IPS DF 4.7 (cell line): Measurements from ENCODE around the gene LIN54.
"Not testable (repeated sequence)": the region's sequence is repeated elsewhere in the genome, so short reads cannot be mapped to it uniquely, and the experiment has no call there.

ENCODE experiments used
- DNase-seq: peaks from one replicate; pipeline ENCODE4 v3.0.0-alpha.2; 2013; ENCODE audit warnings: low spot score; ENCODE audit errors: extremely low read depth

LIN54 gene

DNA sequence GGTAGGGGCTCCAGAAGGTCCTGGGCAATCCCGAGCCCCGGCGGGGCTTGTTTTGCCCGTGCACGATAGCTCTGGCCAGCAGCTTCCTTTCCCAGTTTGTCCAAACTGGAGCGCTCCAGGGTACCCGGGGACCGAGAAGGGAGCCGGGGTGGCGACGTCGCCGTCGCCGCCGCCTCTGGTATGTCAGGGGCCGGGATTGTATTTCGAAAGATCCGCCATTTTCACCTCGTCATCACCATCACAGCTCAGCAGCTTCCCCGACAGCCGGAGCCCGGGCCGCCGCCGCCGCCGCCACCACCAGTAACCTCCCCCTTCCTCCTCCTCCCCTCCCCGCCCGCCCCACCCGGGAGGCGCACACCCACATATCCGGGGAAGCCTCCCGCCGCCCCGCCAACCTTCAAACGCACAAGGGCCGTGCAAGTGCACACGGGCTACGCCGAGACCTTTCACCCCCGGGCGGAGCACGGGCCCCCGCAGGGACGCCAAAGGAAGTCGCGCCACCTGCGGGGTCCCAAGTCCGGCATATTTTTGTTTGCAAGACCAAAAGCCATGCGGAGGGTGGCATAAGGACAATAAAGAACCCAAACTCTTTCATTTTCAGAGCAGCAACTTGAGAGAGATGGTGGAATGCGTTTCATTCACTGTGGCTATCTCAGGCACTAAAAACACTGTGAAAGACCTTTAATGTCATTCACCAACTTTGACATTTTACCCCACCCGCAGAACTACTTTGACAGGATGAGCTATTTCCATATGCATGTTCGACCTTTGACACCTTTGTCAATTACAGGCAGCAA lies at the start of gene LIN54:
Gene LIN54, minus strand, starts transcription at position 302 of the 797 bp plus-strand sequence. CDS start 25,979 bp downstream, outside the sequence.
- DNase-seq: no peak

GRCh38 chr4:83054928-83055327 lies 44.3 kb upstream of the LIN54 start:
- no peak for DNase-seq

DNA sequence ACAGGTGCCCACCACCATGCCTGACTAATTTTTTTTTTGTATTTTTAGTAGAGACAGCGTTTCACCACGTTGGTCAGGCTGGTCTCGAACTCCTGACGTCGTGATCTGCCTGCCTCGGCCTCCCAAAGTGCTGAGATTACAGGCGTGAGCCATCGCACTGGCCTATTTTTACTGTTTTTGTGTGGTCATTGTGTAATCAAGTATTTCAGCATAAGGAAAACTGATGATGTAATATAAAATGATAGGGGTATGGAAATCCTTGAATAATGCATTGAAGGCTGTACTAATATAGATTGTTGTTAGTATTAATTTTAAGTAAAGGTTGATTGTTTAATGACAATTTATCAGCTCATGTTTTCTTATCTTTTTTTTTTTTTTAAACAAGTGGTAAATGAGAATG lies 38.2 kb upstream of the LIN54 start:
- DNase-seq: not testable (repeated sequence)

GRCh38 chr4:83046693-83047473 lies 36.3 kb upstream of the LIN54 start:
- DNase-seq: no peak

GRCh38 chr4:83043801-83044407 lies 33.3 kb upstream of the LIN54 start:
- DNase-seq: no peak

GRCh38 chr4:83043157-83043556 lies 32.5 kb upstream of the LIN54 start:
- not testable (repeated sequence) for DNase-seq

GRCh38 chr4:83040269-83040668 lies 29.6 kb upstream of the LIN54 start:
- no peak for DNase-seq

GRCh38 chr4:83036991-83037665 lies 26.5 kb upstream of the LIN54 start:
- no peak for DNase-seq

GRCh38 chr4:83034630-83035494 lies 24.2 kb upstream of the LIN54 start, which contains the start of gene COPS4:
COPS4 (plus strand) TSS chr4:83035183; CDS start chr4:83035225, 42 bp downstream.
- peak; percentile 99 for DNase-seq

DNA sequence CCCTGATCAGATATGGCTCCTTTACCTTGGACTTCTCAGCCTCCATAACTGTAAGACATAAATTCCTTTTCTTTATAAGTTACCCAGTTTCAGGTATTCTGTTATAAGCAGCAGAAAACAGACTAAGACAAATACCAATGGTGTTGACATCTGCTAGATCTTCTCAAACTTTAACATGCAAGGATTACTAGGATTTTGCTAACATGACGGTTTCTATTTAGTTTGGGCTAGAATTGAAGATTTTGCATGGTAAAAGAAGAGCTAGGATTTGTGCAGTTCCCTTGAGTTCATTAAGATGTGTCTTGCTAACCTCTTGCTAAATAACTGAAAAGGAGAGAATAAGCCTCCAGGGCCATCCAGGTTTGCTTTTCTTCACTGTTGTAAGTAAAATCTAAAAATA lies 19.1 kb upstream of the LIN54 start:
- no peak for DNase-seq

GRCh38 chr4:83028976-83029375 lies 18.4 kb upstream of the LIN54 start:
- DNase-seq: no peak

DNA sequence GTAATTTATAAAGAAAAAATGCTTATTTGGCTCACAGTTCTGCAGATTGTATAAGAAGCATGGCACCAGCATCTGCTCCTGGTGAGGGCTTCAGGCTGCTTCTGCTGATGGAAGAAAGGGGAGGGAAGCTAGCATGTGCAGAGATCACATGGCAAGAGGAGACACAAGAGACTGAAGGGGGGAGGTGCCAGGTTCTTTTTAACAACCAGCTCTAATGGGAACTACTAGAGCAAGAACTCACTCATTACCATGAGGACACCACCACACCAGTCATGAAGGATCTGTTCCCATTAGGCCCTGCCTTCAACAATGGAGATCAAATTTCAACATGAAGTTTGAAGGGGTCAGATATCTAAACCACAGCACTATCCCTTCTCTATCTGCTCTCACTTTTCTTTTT lies 14.9 kb upstream of the LIN54 start:
- DNase-seq: no peak

GRCh38 chr4:83024233-83024632 lies 13.6 kb upstream of the LIN54 start:
- no peak for DNase-seq

DNA sequence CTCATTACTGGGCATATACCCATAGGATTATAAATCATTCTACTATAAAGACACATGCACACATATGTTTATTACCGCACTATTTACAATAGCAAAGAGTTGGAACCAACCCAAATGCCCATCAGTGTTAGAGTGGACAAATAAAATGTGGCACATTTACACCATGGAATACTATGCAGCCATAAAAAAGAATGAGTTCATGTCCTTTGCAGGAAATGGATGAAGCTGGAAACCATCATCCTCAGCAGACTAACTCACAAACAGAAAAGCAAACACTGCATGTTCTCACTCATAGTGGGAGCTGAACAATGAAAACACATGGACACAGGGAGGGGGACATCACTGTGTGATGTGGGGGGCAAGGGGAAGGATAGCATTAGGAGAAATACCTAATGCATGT lies 13.0 kb upstream of the LIN54 start:
- DNase-seq: not testable (repeated sequence)

DNA sequence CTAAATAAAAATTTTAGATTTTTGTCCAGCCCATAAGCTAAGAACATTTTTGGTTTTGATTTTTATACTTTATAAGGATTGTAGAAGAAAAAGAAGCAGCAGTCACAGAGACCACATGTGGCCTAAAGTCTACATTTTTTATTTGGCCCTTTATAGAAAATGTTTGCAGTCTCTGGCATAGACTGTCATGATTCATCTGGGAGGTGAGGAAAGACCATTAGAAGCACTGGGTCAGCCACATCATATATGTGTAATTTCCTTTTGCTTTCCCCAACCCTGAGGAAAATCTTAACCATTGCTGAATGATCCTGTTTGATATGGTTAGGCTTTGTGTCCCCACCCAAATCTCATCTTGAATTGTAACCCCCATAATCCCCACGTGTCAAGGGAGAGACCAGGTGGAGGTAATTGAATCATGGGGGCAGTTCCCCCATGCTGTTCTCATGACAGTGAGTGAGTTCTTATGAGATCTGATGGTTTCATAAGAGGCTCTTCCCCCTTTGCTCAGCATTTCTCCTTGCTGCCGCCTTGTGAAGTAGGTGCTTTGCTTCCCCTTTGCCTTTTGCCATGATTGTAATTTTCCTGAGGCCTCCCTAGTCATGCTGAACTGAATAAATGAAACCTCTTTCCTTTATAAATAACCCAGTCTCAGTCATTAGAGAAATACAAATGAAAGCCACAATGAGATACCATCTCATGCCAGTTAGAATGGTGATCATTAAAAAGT lies 12.3 kb upstream of the LIN54 start:
- no peak for DNase-seq

GRCh38 chr4:83019794-83020494 lies 9.3 kb upstream of the LIN54 start:
- DNase-seq: no peak

DNA sequence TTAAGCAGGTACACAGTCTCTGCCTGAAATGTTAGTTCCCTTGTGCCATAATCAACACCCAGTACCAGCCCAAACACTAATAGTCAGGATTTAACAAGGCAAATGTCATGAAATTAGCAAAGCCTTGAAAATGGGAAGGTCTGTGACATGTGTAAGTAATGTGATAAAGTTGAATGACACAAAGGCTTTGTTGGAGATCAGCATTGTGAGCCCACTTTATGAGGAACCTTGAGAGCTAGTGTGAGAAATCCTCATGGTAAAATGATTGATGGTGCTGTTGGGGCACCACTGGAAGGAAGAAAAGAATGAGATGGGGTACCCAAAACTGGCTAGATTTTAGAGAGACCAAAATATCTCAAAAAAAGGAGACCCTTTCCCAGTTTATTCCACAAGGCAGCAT lies 3.3 kb upstream of the LIN54 start:
- no peak for DNase-seq

DNA sequence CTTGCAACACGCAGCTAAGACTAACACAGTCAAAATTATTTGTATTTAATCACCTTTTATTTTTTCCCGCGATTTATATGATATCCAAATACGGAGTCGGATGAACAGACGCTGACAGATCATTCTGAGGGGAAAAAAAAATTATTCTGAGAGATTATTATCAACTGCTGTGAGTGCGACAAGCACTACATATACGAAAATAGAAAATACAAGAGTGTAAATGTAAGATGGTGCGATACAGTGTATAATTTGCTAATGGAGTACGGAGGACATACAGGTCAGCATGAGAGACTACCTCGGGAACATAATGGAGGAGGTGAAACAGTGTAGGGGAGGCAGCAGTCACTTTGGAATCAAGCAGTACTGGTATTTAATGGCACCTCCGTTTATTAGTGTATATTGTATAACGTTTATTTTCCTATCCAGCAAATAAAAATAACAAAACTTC lies 2.8 kb upstream of the LIN54 start:
- no peak for DNase-seq
